Measurements from ENCODE around the gene TIPARP. TPM values are rescaled to one million over a fixed set of nuclear protein-coding genes. Genes with fewer than 3 reads are reported as not detected.

Gene TIPARP
- total RNA-seq, 3 donors from 2014 or later, result 28.5 to 103 (median 45.1) TPM

GRCh38 chr3:156641618-156641975, 32.8 kb upstream of the TIPARP start:
- Histone ChIP-seq H3K36me3 (no peaks in the 10 kb centered on the region), H3K4me3 (no peak overlapping the region), H3K4me1 (no peaks in the 10 kb centered on the region), H3K27me3 (no peaks in the 10 kb centered on the region), H3K9me3 (no peaks in the 10 kb centered on the region), H3K27ac (no peak overlapping the region)
- no peak for DNase-seq (ENCODE audit: low spot score in 2 of 2)
- intact Hi-C loops (cut with DNase I; ENCODE audit: low total_unique reads), result no loop called here
- TF ChIP-seq POLR2A (IDR thresholded peaks at IDR 0.05), result no peak
- TF ChIP-seq CTCF (IDR thresholded peaks at IDR 0.05), result no peak
- no peak for TF ChIP-seq POLR2AphosphoS5 (IDR thresholded peaks at IDR 0.05)

- H3K27ac ChIP-seq, result no peak overlapping the region
- no peak overlapping the region for H3K4me3 ChIP-seq
- H3K27me3 ChIP-seq, result no peaks in the 10 kb centered on the region
- no peak for TF ChIP-seq POLR2AphosphoS5 (IDR thresholded peaks at IDR 0.05)
- TF ChIP-seq POLR2A (IDR thresholded peaks at IDR 0.05), result no peak
- TF ChIP-seq CTCF (IDR thresholded peaks at IDR 0.05), result no peak
- H3K4me1 ChIP-seq, result no peaks in the 10 kb centered on the region
- no peaks in the 10 kb centered on the region for H3K36me3 ChIP-seq
- DNase-seq (ENCODE audit: low spot score in 2 of 2), result no peak
- intact Hi-C loops (cut with DNase I; ENCODE audit: low total_unique reads), result no loop called here
- H3K9me3 ChIP-seq, result no peaks in the 10 kb centered on the region
Measured at GRCh38 chr3:156642750-156643728, 31.4 kb upstream of the TIPARP start.

- Histone ChIP-seq H3K36me3 (no peaks in the 10 kb centered on the region), H3K9me3 (no peaks in the 10 kb centered on the region), H3K27ac (no peak overlapping the region), H3K4me3 (no peak overlapping the region), H3K4me1 (no peaks in the 10 kb centered on the region), H3K27me3 (no peaks in the 10 kb centered on the region)
- no peak for TF ChIP-seq CTCF (IDR thresholded peaks at IDR 0.05)
- no peak for TF ChIP-seq POLR2A (IDR thresholded peaks at IDR 0.05)
- TF ChIP-seq POLR2AphosphoS5 (IDR thresholded peaks at IDR 0.05), result no peak
- intact Hi-C loops (cut with DNase I; ENCODE audit: low total_unique reads), result no loop called here
- DNase-seq (ENCODE audit: low spot score in 2 of 2), result no peak
Measured at GRCh38 chr3:156643729-156644389, 30.5 kb upstream of the TIPARP start.

GRCh38 chr3:156644958-156645357, 29.4 kb upstream of the TIPARP start:
- TF ChIP-seq POLR2A (IDR thresholded peaks at IDR 0.05) (no peak), CTCF (IDR thresholded peaks at IDR 0.05) (no peak), POLR2AphosphoS5 (IDR thresholded peaks at IDR 0.05) (no peak)
- Histone ChIP-seq H3K27ac (no peak overlapping the region), H3K27me3 (no peaks in the 10 kb centered on the region), H3K4me1 (no peaks in the 10 kb centered on the region), H3K4me3 (no peak overlapping the region), H3K9me3 (no peaks in the 10 kb centered on the region), H3K36me3 (no peaks in the 10 kb centered on the region)
- intact Hi-C loops (cut with DNase I; ENCODE audit: low total_unique reads), result no loop called here
- DNase-seq (ENCODE audit: low spot score in 2 of 2), result no peak

- H3K27me3 ChIP-seq, result no peaks in the 10 kb centered on the region
- TF ChIP-seq CTCF (IDR thresholded peaks at IDR 0.05) (no peak), POLR2A (IDR thresholded peaks at IDR 0.05) (no peak), POLR2AphosphoS5 (IDR thresholded peaks at IDR 0.05) (no peak)
- no peak overlapping the region for H3K4me3 ChIP-seq
- no peak for DNase-seq (ENCODE audit: low spot score in 2 of 2)
- H3K9me3 ChIP-seq, result no peaks in the 10 kb centered on the region
- H3K36me3 ChIP-seq, result no peaks in the 10 kb centered on the region
- no peaks in the 10 kb centered on the region for H3K4me1 ChIP-seq
- intact Hi-C loops (cut with DNase I; ENCODE audit: low total_unique reads), result no loop called here
- H3K27ac ChIP-seq, result no peak overlapping the region
Measured at GRCh38 chr3:156646958-156647357, 27.4 kb upstream of the TIPARP start.
